Adipose tissue (tissue), 3 donors: ENCODE results near the gene SFXN3. TPM values are rescaled to one million over a fixed set of nuclear protein-coding genes. Genes with fewer than 3 reads are reported as not detected.

ENCODE experiments used
- H3K27ac ChIP-seq: one replicate; pipeline ENCODE4 v1.5.1; 2013; ENCODE audit warnings: low read depth, low read length
- WGBS, 3 donors: extraction: QIAGEN DNeasy Blood & Tissue Kit; methylation state at CpG; one replicate each; pipeline ENCODE4 v1.1.7; 2013; 5-methylcytosine and 5-hydroxymethylcytosine counted together
- polyA plus RNA-seq, 3 donors: library from polyadenylated mRNA; stranded (reverse); fragments of 200-250 nt; gene quantifications; one replicate each; pipeline ENCODE4 v1.2.3, GENCODE V29; 2013
- donor health status: healthy with polysubstance abuse.
- donor health status: Bipolar disorder and iron deficiency.
- donor health status: healthy.

SFXN3 gene
- polyA plus RNA-seq, 3 donors, result 17.0 to 47.8 (median 27.0) TPM

- WGBS, 3 donors, result 54 to 74% (median 72%) methylated on average over 21 to 22 of the region's 22 CpGs
- no peak overlapping the region for H3K27ac ChIP-seq
Observed at GRCh38 chr10:101011517-101012423, 19.3 kb upstream of the SFXN3 start.

GRCh38 chr10:101012525-101013364, 18.3 kb upstream of the SFXN3 start:
- WGBS, 3 donors, result 11 to 22% (median 19%) methylated on average over 14 of the region's 14 CpGs
- H3K27ac ChIP-seq, result no peak overlapping the region

- H3K27ac ChIP-seq, result no peak overlapping the region
- WGBS, 3 donors, result 42 to 56% (median 50%) methylated on average over 9 of the region's 9 CpGs
Observed at GRCh38 chr10:101013365-101013825, 17.6 kb upstream of the SFXN3 start.

DNA sequence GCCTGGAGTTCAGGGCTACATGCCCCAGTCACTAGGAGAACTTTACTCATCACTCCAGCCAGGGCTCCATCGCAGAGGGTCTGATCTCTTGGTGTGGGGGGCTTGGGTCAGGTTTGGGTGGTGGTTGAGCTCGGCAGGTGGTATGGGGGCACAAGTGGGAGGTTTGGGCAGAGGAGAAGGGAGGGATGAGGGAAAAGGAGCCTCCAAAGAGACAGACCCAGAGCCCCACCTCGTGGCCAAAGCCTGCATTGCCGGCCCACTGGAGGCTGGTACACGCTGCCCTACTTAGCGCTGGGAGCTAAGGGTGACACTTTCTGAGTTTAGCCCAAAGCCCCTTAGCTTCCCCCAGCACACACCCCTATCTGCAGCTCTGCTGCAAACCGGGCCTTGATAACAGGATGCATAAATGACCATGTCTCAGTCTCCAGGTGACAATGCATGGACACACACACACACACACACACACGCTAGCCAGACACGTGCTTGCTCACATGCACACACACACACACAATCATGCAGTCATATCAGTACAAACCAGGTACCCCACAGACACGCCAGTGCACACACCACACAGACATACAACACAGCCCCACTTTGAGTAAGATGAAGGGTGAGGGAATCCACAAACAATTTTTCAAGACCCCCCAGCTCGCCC, 16.7 kb upstream of the SFXN3 start:
- 14 to 22% (median 16%) methylated on average over 11 of the region's 11 CpGs for WGBS, 3 donors
- no peak overlapping the region for H3K27ac ChIP-seq

- 40 to 48% (median 45%) methylated on average over 6 to 7 of the region's 7 CpGs for WGBS, 3 donors
- H3K27ac ChIP-seq, result no peak overlapping the region
Observed at GRCh38 chr10:101014966-101015581, 16.0 kb upstream of the SFXN3 start.

- WGBS, 3 donors, result 81 to 90% (median 87%) methylated on average over 8 of the region's 8 CpGs
- no peak overlapping the region for H3K27ac ChIP-seq
Observed at GRCh38 chr10:101015582-101015973, 15.5 kb upstream of the SFXN3 start.

GRCh38 chr10:101016814-101017213, 14.2 kb upstream of the SFXN3 start:
- WGBS, 3 donors, result 63 to 70% (median 63%) methylated on average over 5 of the region's 5 CpGs
- no peak overlapping the region for H3K27ac ChIP-seq

DNA sequence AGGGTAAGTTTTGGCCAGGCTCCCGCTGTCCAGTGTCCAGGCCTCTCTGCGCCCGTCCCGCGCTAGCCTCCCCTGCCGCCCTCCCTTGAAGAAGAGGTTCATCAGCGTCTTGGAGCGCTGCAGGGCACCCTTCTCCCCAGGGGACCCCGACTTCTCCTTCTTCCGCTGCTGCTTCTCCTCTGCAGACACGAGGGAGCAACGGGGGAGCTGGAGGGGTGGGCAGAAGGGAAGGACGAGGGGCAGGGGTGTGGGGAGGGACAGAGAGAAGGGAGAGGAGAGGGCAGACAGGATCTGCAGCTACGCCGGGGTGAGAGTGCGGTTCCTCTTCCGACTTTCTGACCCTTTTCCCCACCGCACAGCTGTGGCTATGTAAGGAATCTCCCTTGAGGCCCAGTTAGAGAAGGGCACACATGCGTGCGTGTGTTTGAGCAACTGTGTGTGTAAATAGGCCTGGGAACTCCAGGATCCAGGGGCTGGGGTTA, 12.9 kb upstream of the SFXN3 start:
- 42 to 64% (median 54%) methylated on average over 17 to 20 of the region's 20 CpGs for WGBS, 3 donors
- no peak overlapping the region for H3K27ac ChIP-seq

DNA sequence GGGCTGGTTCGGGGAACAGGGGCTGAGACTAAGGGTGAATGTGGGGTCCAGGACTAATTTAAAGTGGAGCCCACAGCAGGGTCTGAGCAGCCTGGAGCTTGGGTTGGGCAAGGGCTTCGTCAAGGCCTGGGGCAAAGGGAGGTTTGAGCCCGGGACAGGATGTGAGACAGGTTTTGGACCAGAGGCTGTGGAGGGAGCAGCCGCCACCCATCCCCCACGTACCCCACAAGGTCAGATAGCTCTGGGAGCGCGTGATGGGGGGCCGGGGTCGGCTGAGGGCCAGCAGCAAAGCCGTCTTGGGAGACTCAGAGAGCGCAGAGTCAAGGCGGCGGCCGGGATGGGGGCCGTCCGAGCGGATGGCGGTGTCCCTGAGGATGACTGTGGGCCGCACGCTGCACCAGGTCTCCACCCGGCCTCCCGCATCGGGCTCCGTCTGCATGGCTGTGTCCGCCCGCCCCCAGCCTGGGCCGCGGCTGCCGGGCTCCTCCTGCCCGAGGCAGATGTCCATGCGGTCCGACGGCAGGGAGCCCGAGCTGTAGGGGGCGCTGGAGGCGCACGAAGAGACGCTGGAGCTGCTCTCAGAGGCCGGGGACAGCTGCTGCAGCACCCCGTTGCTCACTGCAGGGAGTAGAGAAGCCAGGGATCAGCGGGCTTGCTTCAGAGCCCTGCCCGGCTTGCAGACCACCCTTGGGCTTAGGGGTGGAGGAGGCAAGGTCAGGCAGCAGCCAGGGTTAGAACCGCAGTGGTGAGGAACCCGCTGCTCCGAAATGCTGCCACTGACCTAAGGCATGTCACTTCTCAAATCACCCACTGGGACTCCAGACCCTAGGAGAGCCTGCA, 12.2 kb upstream of the SFXN3 start:
- H3K27ac ChIP-seq, result no peak overlapping the region
- 13 to 20% (median 17%) methylated on average over 35 to 45 of the region's 45 CpGs for WGBS, 3 donors

DNA sequence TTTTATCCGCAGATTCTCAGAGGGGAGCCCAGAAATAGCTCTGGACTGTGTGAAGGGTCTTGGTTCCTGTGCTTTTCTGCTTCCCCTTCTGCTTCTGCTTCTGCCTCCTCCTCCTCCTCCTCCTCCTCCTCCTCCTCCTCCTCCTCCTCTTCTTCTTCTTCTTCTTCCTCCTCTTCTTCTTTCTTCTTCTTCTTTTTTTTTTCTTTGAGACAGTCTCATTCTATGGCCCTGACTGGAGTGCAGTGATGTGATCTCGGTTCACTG, 11.7 kb upstream of the SFXN3 start:
- H3K27ac ChIP-seq, result no peak overlapping the region
- 32 to 52% (median 44%) methylated on average over 2 of the region's 2 CpGs for WGBS, 3 donors

DNA sequence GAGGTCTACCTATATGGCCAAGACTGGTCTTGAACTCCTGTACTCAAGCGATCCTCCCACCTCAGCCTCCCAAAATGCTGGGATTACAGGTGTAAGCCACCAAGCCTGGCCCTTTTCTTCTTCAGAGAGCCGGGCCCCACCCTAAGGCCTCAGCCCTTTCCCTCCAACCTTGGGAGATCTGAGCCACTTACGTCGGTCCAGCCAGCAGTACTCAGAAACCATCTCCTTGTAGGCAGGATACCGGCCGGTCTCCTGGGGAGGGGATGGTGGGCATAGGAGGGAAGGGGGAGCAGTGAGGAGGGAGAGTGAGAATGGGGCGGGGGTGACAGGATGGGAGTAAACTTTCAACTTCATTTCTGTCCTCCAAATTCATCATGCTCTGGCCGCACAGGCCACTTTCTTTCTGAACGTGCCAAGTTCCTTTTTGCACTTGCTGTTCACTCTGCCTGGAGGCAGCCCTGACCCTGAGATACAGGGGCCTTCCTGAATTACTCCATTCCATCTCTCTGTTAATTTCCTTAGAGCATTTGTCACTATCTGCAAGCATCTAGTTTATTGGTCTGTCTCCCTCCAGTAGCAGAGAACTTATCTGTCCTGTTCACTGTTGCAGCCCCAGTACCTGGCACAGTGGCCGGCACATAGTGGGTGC, 10.5 kb upstream of the SFXN3 start:
- 81 to 84% (median 81%) methylated on average over 10 of the region's 10 CpGs for WGBS, 3 donors
- H3K27ac ChIP-seq, result no peak overlapping the region

- 85 to 96% (median 86%) methylated on average over 4 of the region's 4 CpGs for WGBS, 3 donors
- no peak overlapping the region for H3K27ac ChIP-seq
Observed at GRCh38 chr10:101021239-101021638, 9.8 kb upstream of the SFXN3 start.

GRCh38 chr10:101021692-101022251, 9.3 kb upstream of the SFXN3 start:
- WGBS, 3 donors, result 80 to 87% (median 86%) methylated on average over 11 of the region's 11 CpGs
- no peak overlapping the region for H3K27ac ChIP-seq

DNA sequence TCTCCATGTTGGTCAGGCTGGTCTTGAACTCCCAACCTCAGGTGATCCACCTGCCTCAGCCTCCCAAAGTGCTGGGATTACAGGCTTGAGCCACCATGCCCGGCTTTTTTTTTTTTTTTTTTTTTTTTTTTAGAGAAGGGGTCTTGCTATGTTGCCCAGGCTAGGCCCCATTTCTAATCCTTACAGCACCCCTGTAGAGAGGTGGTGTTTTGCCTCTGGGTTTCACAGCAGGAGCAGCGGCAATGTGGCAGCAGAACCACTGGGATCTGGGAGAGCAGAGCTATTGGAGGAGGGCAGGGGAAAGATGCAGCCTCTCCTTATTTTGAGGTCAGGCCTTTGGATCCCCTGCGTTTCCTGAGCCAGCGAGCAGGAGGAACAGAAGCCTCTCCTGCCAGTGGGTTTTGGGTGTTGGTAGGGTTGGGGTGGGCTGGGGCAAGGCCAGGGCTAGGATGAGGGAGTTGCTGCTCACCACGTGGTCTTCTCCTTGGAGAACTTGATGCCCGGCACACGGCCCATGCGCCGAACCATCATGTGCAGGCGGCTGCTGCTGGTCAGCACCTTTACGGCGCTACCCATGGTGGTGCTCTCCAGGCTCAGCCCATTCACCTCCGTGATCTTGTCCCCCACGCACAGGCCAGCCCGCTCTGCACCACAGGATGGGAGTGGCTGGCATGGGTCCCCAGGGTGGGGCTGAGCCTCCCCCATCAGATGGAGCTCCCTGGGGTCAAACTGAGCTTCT, 7.9 kb upstream of the SFXN3 start:
- no peak overlapping the region for H3K27ac ChIP-seq
- WGBS, 3 donors, result 88 to 92% (median 89%) methylated on average over 10 to 15 of the region's 15 CpGs

- no peak overlapping the region for H3K27ac ChIP-seq
- 75 to 82% (median 80%) methylated on average over 10 of the region's 10 CpGs for WGBS, 3 donors
Observed at GRCh38 chr10:101027106-101027720, 3.8 kb upstream of the SFXN3 start.
